Mesodermal cell (in vitro differentiated cells): ENCODE data around the gene TMEM132D.
"Not testable (repeated sequence)": the region's sequence is repeated elsewhere in the genome, so short reads cannot be mapped to it uniquely, and the experiment has no call there.

Experiments used
- H3K27ac ChIP-seq: 2 replicates; pipeline ENCODE4 v1.7.0; 2013; ENCODE audit warnings: mild to moderate bottlenecking, low read depth, low read length, moderate library complexity; ENCODE audit not compliant: severe bottlenecking
- H3K36me3 ChIP-seq: 2 replicates; pipeline ENCODE4 v1.7.1; 2013; ENCODE audit warnings: mild to moderate bottlenecking, low read length, moderate library complexity; ENCODE audit not compliant: control insufficient read depth, insufficient read depth
- H3K4me1 ChIP-seq: one replicate; pipeline ENCODE4 v1.7.1; 2013; ENCODE audit warnings: mild to moderate bottlenecking, low read length; ENCODE audit not compliant: insufficient read depth, control insufficient read depth, poor library complexity, severe bottlenecking
- H3K4me3 ChIP-seq: 2 replicates; pipeline ENCODE4 v1.7.0; 2013; ENCODE audit warnings: low read length, control low read depth, mild to moderate bottlenecking; ENCODE audit not compliant: insufficient read depth, poor library complexity, severe bottlenecking; ENCODE audit errors: extremely low read depth
- H3K9me3 ChIP-seq: 2 replicates; pipeline ENCODE4 v1.7.1; 2013; ENCODE audit warnings: mild to moderate bottlenecking, low read length, moderate library complexity; ENCODE audit not compliant: control insufficient read depth
- WGBS, 2 experiments: methylation state at CpG; one replicate each; pipeline ENCODE4 v1.1.5; 2013; ENCODE audit warnings: missing lambda C conversion rate in 2 of 2; ENCODE audit not compliant: insufficient coverage in 2 of 2; 5-methylcytosine and 5-hydroxymethylcytosine counted together

The TMEM132D gene

DNA sequence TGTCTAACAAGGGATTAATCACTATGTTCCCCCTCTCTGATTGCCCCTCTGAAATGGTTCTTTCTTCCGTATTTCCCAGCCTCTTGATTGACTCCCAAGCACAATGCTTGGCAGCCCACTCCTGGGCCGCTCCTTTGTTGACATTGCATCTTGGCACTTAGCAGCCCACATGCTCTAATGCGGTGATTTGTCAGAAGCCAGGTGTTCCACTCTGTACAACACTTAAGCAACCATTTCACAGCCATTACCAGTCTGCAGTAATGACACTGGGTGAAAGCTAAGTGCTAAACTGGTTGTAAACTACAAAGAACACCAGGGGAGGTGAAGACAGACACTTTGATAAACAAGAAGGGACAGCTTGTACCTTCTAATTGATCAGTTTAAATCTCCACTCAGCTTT lies 353.5 kb downstream of the TMEM132D start:
- Histone ChIP-seq H3K27ac (no peak overlapping the region), H3K4me3 (no peak overlapping the region), H3K4me1 (no peaks in the 10 kb centered on the region), H3K36me3 (no peaks in the 10 kb centered on the region), H3K9me3 (peaks cover 7% of the 10 kb centered on the region)
- WGBS, 2 experiments, result 83 to 90% methylated on average over 2 to 3 of the region's 3 CpGs

DNA sequence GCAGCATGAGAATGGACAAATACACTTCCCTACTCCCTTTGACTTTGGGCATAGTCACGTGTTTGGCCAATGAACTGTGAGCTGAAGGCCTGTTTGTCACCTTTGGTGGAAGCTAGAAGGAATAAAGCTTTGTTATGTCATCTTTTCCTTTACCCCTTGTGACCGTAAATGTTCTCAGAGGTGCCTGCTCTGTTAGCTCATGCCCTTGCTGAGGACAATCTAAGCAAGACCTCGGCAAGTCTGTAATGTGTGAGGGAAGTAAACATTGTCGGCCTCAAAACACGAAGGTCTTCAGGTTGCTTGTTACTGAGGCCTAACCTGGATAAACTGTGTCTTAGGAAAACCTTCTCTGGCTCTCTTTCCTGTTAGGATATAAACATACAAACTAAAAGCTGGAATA lies 354.2 kb downstream of the TMEM132D start:
- Histone ChIP-seq H3K9me3 (peaks cover 7% of the 10 kb centered on the region), H3K4me1 (no peaks in the 10 kb centered on the region), H3K4me3 (no peak overlapping the region), H3K36me3 (no peaks in the 10 kb centered on the region), H3K27ac (no peak overlapping the region)
- 80 to 83% methylated on average over 1 to 4 of the region's 5 CpGs for WGBS, 2 experiments

DNA sequence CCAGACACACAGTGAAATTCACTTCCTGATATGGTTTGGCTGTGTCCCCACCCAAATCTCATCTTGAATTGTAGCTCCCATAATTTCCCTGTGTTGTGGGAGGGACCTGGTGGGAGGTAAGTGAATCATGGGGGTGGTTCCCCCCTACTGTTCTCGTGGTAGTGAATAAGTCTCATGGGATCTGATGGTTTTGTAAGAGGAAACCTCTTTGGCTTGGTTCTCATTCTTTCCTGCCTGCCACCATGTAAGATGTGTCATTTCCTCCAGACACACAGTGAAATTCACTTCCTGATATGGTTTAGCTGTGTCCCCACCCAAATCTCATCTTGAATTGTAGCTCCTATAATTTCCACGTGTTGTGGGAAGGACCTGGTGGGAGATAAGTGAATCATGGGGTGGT lies 354.8 kb downstream of the TMEM132D start:
- H3K4me1 ChIP-seq, H3K27ac ChIP-seq, H3K4me3 ChIP-seq, H3K9me3 ChIP-seq, H3K36me3 ChIP-seq: not testable (repeated sequence)
- WGBS, 2 experiments, result no CpG with 5 or more reads among the region's 2 CpGs

DNA sequence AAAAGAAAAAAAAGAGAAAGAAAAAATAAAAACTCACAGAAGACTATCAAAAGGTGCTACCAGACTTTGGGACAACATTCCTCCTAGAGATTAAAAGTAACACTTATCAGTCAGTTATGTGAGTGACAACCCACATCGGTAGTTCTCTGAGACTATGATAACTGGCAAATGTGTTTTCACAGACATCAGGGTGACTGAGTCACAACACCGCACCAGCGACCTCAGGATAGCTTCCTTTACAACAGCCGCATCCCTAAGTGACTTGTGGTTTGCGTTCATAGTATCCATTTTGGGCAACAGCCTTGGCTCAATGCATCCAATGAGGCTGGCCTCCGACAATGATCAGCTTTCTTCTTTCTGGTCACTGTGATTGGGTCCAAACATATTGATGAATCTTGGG lies 359.1 kb downstream of the TMEM132D start:
- no peaks in the 10 kb centered on the region for H3K36me3 ChIP-seq
- H3K27ac ChIP-seq, result no peak overlapping the region
- no peaks in the 10 kb centered on the region for H3K4me1 ChIP-seq
- 90 to 93% methylated on average over 6 of the region's 6 CpGs for WGBS, 2 experiments
- peaks cover 7% of the 10 kb centered on the region for H3K9me3 ChIP-seq
- no peak overlapping the region for H3K4me3 ChIP-seq

DNA sequence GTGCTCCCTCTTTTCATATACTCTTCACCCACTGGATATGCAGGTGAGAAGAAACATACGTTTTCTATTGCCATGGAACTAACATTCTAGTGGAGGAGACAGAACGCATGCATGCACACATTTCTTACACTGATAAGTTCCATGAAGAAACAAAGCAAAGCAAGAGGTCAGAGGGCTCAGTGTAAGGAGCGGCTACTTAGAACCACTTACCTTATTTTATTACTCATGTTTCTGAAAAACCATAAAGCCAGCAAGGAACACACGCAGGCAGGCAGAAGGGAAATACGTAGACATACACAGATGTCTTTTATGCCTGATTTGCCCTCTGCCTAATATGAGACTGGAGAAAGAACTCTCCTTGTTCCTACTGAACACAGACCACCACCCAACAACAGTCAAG lies 362.9 kb downstream of the TMEM132D start:
- Histone ChIP-seq H3K4me1 (no peaks in the 10 kb centered on the region), H3K36me3 (no peaks in the 10 kb centered on the region), H3K27ac (no peak overlapping the region), H3K9me3 (no peaks in the 10 kb centered on the region), H3K4me3 (no peak overlapping the region)
- WGBS, 2 experiments, result 70 to 91% methylated on average over 3 of the region's 5 CpGs

DNA sequence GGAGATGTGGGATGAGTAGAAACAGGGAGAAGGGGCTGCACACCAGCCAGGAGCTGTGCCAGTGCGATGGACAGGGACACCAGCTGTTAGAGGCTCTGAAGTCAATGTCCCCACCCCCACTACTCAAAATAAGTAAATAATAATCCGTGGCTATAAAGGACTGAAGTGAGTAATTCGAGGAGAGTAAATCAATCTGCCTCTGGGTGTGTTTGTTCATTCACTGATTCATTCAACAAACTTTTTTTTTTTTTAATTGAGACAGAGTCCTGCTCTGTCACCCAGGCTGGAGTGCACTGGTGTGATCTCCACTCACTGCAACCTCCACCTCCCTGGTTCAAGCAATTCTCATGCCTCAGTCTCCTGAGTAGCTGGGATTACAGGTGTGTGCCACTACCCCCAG lies 363.6 kb downstream of the TMEM132D start:
- Histone ChIP-seq H3K36me3 (no peaks in the 10 kb centered on the region), H3K4me1 (no peaks in the 10 kb centered on the region)
- no CpG with 5 or more reads among the region's 3 CpGs for WGBS, 2 experiments

DNA sequence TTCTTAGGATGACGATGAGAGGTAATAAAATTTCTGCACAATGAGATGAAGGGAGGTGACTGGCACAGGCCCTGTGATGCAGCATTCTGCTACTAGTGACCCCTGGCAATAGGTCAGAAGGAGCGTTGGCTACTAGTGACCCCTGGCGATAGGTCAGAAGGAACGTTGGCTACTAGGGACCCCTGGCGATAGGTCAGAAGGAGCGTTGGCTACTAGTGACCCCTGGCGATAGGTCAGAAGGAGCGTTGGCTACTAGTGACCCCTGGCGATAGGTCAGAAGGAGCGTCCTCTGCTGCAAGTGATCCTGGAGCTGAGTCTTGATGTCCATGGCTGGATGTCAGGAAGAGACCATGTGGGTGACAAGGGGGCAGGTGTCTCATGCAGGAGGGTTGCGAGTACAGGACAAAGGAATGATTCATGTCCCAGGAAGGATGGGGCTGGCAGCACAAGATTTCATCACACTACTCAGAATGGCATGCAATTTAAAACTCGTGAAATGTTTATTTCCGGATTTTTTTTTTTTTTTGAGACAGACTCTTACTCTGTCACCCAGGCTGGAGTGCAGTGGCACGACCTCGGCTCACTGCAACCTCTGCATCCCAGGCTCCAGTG lies 365.0 kb downstream of the TMEM132D start:
- not testable (repeated sequence) for H3K9me3 ChIP-seq, H3K4me3 ChIP-seq

More for the DNA sequence above, 363.6 kb downstream of the TMEM132D start:
- no peak overlapping the region for H3K4me3 ChIP-seq
- no peaks in the 10 kb centered on the region for H3K9me3 ChIP-seq
- no peak overlapping the region for H3K27ac ChIP-seq

DNA sequence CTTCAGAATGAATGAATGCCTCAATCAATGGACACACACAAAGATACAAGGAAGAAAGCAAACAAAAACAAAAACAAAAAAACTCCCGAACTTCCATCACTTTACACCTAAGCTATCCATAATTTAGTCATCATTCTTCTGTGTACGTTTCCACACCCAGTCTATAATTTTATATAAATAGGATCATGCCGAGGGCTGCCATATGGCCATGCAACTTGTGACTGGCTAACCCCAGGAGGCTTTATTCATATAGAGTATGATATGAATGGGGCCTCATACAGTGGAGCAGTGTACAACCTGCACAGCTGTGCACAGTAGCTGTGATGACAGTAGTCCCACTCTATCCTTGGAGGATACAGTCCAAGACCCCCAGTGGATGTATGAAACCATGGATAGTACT lies 365.7 kb downstream of the TMEM132D start:
- 87% methylated on average over 2 of the region's 3 CpGs; no CpG with 5 or more reads in 1 of the 2 experiments for WGBS, 2 experiments
- Histone ChIP-seq H3K36me3 (no peaks in the 10 kb centered on the region), H3K9me3 (no peaks in the 10 kb centered on the region), H3K4me1 (no peaks in the 10 kb centered on the region), H3K27ac (no peak overlapping the region), H3K4me3 (no peak overlapping the region)

More for the DNA sequence above, 365.0 kb downstream of the TMEM132D start:
- not testable (repeated sequence) for H3K4me1 ChIP-seq, H3K36me3 ChIP-seq, H3K27ac ChIP-seq
- 83 to 89% methylated on average over 12 to 13 of the region's 15 CpGs for WGBS, 2 experiments

DNA sequence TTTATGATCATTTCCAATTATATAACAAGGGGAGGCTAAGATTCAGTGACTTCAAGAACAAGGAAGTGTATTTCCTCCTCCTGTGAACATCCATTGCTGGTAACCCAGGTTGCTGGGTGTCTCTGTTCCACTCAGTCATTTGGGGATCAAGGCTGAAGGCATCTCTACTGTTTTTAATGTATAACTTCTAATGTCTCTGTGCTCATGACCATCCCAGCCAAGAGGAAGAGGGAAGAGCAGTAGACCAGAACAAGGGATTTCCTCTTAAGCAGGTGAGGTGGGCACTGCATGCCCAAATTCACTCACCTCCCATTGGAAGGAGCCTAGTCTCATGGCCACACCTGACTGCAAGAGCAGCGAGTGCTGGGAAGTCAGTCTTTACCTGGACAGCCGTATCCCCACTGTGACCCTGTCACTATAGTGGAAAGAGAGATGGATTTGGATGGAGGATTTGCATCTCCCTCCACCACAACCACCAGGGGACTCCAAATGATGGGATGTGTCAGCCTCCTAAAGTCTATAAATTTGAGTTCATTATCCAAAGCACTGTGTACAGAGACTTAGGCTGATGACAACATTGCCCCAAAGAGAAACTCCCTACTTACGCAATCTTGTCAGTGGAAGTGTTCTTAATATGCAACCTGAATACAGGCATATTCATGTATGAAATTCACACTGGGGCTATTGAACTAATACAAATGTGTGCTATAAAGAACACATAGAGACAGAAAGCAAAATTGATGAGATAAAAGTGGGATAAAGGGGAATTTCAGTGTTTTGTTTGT lies 368.7 kb downstream of the TMEM132D start:
- Histone ChIP-seq H3K27ac (no peak overlapping the region), H3K9me3 (no peaks in the 10 kb centered on the region), H3K36me3 (no peaks in the 10 kb centered on the region), H3K4me3 (no peak overlapping the region), H3K4me1 (no peaks in the 10 kb centered on the region)
- no CpG with 5 or more reads among the region's 3 CpGs for WGBS, 2 experiments

DNA sequence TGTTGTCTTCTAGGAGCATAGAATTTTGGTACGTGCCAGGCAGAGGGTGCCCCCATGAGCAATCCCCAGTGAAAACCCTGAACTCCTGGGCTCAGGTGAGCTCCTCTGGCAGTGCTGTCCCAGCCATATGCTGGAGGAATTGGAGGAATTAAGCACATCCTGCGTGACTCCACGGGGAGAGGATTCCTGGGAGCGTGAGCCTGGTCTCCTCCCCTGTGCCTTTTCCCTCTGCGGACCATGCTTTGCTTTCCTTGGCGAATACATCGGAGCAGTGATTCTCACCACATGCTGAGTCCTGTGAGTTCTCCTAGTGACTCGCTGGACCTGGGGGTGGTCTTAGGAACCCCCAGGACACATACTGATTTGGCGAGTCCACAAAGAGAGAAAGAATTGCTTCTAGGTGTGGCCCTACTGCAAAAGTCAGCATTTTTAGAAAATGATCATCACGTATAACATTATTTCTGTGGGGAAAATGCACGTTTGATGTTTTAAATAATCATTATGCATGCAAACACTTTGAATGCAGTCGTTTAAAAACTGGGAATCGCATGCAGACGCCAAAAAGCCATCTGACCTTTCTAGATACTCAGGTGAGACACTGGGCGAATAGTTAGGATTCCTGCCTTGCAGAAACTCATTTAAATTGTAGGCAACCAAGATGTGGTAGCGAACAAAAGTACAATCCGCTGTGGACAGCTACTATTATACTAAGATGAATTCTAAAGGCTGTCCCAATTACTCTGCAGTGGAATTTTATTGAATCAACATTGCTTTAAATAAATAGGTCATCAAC lies 370.9 kb downstream of the TMEM132D start:
- no peak overlapping the region for H3K27ac ChIP-seq
- H3K9me3 ChIP-seq, result no peaks in the 10 kb centered on the region
- no peaks in the 10 kb centered on the region for H3K4me1 ChIP-seq
- no peak overlapping the region for H3K4me3 ChIP-seq
- H3K36me3 ChIP-seq, result no peaks in the 10 kb centered on the region
- 46 to 64% methylated on average over 13 to 14 of the region's 17 CpGs for WGBS, 2 experiments
